Nephron (organoid): ENCODE data around the gene GALNT12.

Experiments used
- H3K27ac Mint-ChIP-seq, 3 experiments: 2 replicates each; pipeline ENCODE4 v1.8.0; 2020; ENCODE audit warnings: mixed read lengths in 3 of 3, mild to moderate bottlenecking in 2 of 3, moderate library complexity in 1 of 3
- H3K27me3 Mint-ChIP-seq: 2 replicates; pipeline ENCODE4 v1.8.0; 2021; ENCODE audit warnings: low read depth, mild to moderate bottlenecking, moderate library complexity, mixed read lengths
- H3K36me3 Mint-ChIP-seq: 2 replicates; pipeline ENCODE4 v1.8.0; 2020; ENCODE audit warnings: low read depth, mixed read lengths
- H3K4me1 Mint-ChIP-seq: 2 replicates; pipeline ENCODE4 v1.8.0; 2020; ENCODE audit warnings: mixed read lengths
- H3K4me3 Mint-ChIP-seq, 3 experiments: 2 replicates each; pipeline ENCODE4 v1.8.0; 2020; ENCODE audit warnings: mild to moderate bottlenecking in 3 of 3, mixed read lengths in 3 of 3, moderate library complexity in 2 of 3
- H3K9me3 Mint-ChIP-seq: 2 replicates; pipeline ENCODE4 v1.8.0; 2020; ENCODE audit warnings: mixed read lengths
- CTCF ChIP-seq, 3 experiments: fragments of 200-600 bp; sonication (generic); IDR thresholded peaks; one replicate each; pipeline ENCODE4 v1.5.0; 2021; ENCODE audit warnings: antibody characterized with exemption in 3 of 3; ENCODE audit not compliant: unreplicated experiment in 3 of 3

GALNT12 gene

GRCh38 chr9:98806394-98807035 lies 955 bp upstream of the GALNT12 start:
- Mint-ChIP-seq H3K27ac (peak overlapping the region in 2 of 3 experiments; percentile 3 to 25), H3K9me3 (peaks cover 2% of the 10 kb centered on the region), H3K4me1 (peaks cover 9% of the 10 kb centered on the region), H3K27me3 (peaks cover 50% of the 10 kb centered on the region), H3K36me3 (no peaks in the 10 kb centered on the region), H3K4me3 (peak overlapping the region; percentile 81 to 84 (median 82))
- TF ChIP-seq CTCF (IDR thresholded peaks at IDR 0.05; ENCODE audit: unreplicated experiment in 3 of 3) = peak; percentile 17 to 37 (median 31)

GRCh38 chr9:98807814-98808195 lies 335 bp downstream of the GALNT12 start:
- H3K27ac Mint-ChIP-seq = no peak overlapping the region
- H3K27me3 Mint-ChIP-seq = peaks cover 50% of the 10 kb centered on the region
- no peak for TF ChIP-seq CTCF (IDR thresholded peaks at IDR 0.05; ENCODE audit: unreplicated experiment in 3 of 3)
- H3K4me3 Mint-ChIP-seq = peak overlapping the region; percentile 79 to 83 (median 82)
- no peaks in the 10 kb centered on the region for H3K36me3 Mint-ChIP-seq
- H3K9me3 Mint-ChIP-seq = peaks cover 2% of the 10 kb centered on the region
- H3K4me1 Mint-ChIP-seq = peaks cover 9% of the 10 kb centered on the region

- TF ChIP-seq CTCF (IDR thresholded peaks at IDR 0.05; ENCODE audit: unreplicated experiment in 3 of 3) = no peak
- peaks cover 50% of the 10 kb centered on the region for H3K27me3 Mint-ChIP-seq
Measured at GRCh38 chr9:98808411-98808815, 943 bp downstream of the GALNT12 start.

GRCh38 chr9:98808875-98809274 lies 1.4 kb downstream of the GALNT12 start:
- peak overlapping the region; percentile 76 to 83 (median 79) for H3K4me3 Mint-ChIP-seq
- no peak overlapping the region for H3K27ac Mint-ChIP-seq

More at GRCh38 chr9:98808411-98808815, 943 bp downstream of the GALNT12 start:
- Mint-ChIP-seq H3K9me3 (peaks cover 2% of the 10 kb centered on the region), H3K4me3 (peak overlapping the region; percentile 79 to 83 (median 82)), H3K27ac (no peak overlapping the region), H3K4me1 (peaks cover 9% of the 10 kb centered on the region), H3K36me3 (no peaks in the 10 kb centered on the region)

GRCh38 chr9:98809311-98810101 lies 2.0 kb downstream of the GALNT12 start:
- Mint-ChIP-seq H3K27me3 (peaks cover 50% of the 10 kb centered on the region), H3K36me3 (no peaks in the 10 kb centered on the region), H3K27ac (no peak overlapping the region), H3K9me3 (peaks cover 2% of the 10 kb centered on the region), H3K4me1 (peaks cover 6% of the 10 kb centered on the region), H3K4me3 (peak overlapping the region; percentile 62 to 83 (median 76))
- TF ChIP-seq CTCF (IDR thresholded peaks at IDR 0.05; ENCODE audit: unreplicated experiment in 3 of 3) = no peak

More at GRCh38 chr9:98808875-98809274, 1.4 kb downstream of the GALNT12 start:
- H3K27me3 Mint-ChIP-seq = peaks cover 50% of the 10 kb centered on the region
- H3K36me3 Mint-ChIP-seq = no peaks in the 10 kb centered on the region
- peaks cover 9% of the 10 kb centered on the region for H3K4me1 Mint-ChIP-seq
- TF ChIP-seq CTCF (IDR thresholded peaks at IDR 0.05; ENCODE audit: unreplicated experiment in 3 of 3) = no peak
- peaks cover 2% of the 10 kb centered on the region for H3K9me3 Mint-ChIP-seq
